ENCODE results near the gene CCK. TPM values are rescaled to one million over a fixed set of nuclear protein-coding genes. Genes with fewer than 3 reads are reported as not detected.

CCK gene
- total and polyA plus RNA-seq, 3 donors from 2014 or later, result 0.69 to 3.7 (median 1.4) TPM

DNA sequence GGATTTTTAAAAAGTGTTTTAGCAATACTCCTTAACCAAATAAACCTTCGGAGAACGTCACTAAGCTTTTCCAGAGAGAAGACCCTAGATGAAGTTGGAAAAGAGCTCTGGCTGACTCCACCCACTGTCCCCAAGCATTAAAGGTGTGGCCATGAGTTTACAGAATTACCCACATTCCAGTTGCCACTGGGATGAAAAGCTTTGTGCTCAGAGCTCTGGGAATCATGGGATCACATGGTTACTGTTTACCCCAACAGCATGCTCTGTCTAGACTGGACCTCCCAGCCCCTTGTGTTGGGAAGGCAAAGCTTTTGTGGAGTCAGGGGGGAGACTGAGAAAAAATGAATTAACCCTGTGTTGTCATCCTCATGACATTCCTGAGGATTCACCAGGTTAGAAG is 55.3 kb downstream of the CCK start:
- no peaks in the 10 kb centered on the region for H3K9me3 ChIP-seq
- no peaks in the 10 kb centered on the region for H3K4me1 ChIP-seq
- 64 to 91% methylated on average over 2 of the region's 2 CpGs for WGBS, 2 donors
- intact Hi-C loops (cut with DNase I; ENCODE audit: low total_unique reads), result no loop called here
- DNase-seq, result no peak
- TF ChIP-seq, protein P1, sequence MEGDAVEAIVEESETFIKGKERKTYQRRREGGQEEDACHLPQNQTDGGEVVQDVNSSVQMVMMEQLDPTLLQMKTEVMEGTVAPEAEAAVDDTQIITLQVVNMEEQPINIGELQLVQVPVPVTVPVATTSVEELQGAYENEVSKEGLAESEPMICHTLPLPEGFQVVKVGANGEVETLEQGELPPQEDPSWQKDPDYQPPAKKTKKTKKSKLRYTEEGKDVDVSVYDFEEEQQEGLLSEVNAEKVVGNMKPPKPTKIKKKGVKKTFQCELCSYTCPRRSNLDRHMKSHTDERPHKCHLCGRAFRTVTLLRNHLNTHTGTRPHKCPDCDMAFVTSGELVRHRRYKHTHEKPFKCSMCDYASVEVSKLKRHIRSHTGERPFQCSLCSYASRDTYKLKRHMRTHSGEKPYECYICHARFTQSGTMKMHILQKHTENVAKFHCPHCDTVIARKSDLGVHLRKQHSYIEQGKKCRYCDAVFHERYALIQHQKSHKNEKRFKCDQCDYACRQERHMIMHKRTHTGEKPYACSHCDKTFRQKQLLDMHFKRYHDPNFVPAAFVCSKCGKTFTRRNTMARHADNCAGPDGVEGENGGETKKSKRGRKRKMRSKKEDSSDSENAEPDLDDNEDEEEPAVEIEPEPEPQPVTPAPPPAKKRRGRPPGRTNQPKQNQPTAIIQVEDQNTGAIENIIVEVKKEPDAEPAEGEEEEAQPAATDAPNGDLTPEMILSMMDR (IDR thresholded peaks at IDR 0.05), result no peak
- no peak for TF ChIP-seq POLR2A (IDR thresholded peaks at IDR 0.05)
- H3K36me3 ChIP-seq (ENCODE audit: low read depth, missing control alignments), result no peaks in the 10 kb centered on the region
- no peak overlapping the region for H3K4me3 ChIP-seq
- H3K27ac ChIP-seq, result no peak overlapping the region
- H3K27me3 ChIP-seq, result no peaks in the 10 kb centered on the region

- Histone ChIP-seq H3K36me3 (ENCODE audit: low read depth, missing control alignments) (no peaks in the 10 kb centered on the region), H3K9me3 (no peaks in the 10 kb centered on the region), H3K4me3 (no peak overlapping the region), H3K4me1 (no peaks in the 10 kb centered on the region), H3K27ac (no peak overlapping the region), H3K27me3 (no peaks in the 10 kb centered on the region)
- intact Hi-C loops (cut with DNase I; ENCODE audit: low total_unique reads), result no loop called here
- peak; percentile 28 for DNase-seq
- 61 to 71% methylated on average over 12 of the region's 12 CpGs for WGBS, 2 donors
- TF ChIP-seq, protein P1 (IDR thresholded peaks at IDR 0.05), result no peak
Observed at GRCh38 chr3:42209917-42210316, 56.1 kb downstream of the CCK start.

Small RNAs within 50 kb of the gene (small RNA-seq; reads per million reads assigned to genes)
- gene RNU4-78P, result 0 reads per million in 2 donors

Other genes starting within 250 kb of the CCK start
- 10 to 100 TPM; 94.1 to 95.9 TPM for gene TRAK1, start 174.8 kb downstream of the CCK start, total RNA-seq
- gene TRAK1, start 174.8 kb downstream of the CCK start, polyA plus RNA-seq (ENCODE audit: insufficient read depth, low read depth, low replicate concordance), result 32.0 TPM
- 10 to 100 TPM; 15.2 to 28.7 TPM for gene LYZL4, start 144.4 kb upstream of the CCK start, total RNA-seq
- gene LYZL4, start 144.4 kb upstream of the CCK start, polyA plus RNA-seq (ENCODE audit: insufficient read depth, low read depth, low replicate concordance), result 77.2 TPM
- 10 to 100 TPM in 1 of 2 donors, 1 to 10 TPM in 1; 4.6 to 10.2 TPM for gene VIPR1, start 236.5 kb upstream of the CCK start, total RNA-seq
- gene VIPR1, start 236.5 kb upstream of the CCK start, polyA plus RNA-seq (ENCODE audit: insufficient read depth, low read depth, low replicate concordance), result 3.4 TPM

Measured in testis (tissue), 3 donors.